Measurements from ENCODE around the gene COX7A2.

Gene COX7A2

DNA sequence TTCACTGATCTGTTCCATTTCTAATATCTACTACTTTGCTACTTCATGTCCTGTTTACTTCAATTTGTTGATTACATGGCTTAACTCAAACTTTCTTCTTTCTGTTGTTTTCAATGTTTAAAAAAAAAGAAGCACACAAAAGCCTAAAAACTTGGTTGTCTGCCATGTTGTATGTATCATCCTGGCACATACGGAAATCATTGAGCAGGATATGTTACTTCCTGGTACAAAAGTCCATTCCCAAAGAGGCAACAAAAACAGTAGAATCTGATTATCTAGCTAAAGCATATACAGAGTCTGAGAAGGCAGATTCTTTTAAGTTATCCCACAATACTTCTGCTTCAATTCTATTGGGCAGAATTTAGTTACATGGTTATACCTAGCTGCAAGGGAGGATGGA, 23.2 kb downstream of the COX7A2 start:
- DNase-seq (ENCODE audit: low spot score), result no peak

DNA sequence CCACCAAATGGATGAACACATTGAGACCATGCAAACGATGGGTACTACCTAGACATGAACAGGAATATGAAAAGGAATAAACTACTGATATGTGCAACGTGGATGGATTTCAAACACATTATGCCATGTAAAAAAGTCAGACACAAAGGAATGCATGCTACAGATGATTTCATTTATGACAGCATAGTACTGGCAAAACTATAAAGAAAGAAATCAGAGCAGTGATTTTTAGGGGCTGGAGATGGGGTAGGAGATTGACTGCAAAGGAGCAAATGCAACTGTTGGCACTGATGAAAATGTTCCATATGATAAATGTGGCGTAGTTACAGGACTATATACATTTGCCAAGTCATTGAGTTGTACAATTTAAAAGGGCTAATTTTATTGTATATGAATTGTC, 24.3 kb downstream of the COX7A2 start:
- no peak for DNase-seq (ENCODE audit: low spot score)

DNA sequence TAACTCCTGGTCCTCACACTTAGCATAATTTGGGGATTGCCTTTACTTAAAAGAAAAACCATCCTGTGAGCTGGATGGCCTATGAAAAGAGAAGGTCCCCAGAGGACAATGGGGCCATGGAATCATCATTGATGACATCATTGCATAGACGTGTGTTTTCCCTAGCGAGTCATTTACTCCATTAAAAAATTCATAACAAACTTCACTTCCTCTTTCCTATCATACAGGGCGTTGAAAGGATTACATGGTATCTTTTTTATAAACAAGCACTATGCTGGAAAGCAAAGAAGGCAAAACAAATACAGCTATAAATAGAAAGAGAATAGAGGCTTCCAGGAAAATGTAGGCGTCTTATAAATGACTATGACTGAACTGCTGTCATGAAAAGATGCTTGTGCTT, 26.4 kb downstream of the COX7A2 start:
- no peak for DNase-seq (ENCODE audit: low spot score)

DNA sequence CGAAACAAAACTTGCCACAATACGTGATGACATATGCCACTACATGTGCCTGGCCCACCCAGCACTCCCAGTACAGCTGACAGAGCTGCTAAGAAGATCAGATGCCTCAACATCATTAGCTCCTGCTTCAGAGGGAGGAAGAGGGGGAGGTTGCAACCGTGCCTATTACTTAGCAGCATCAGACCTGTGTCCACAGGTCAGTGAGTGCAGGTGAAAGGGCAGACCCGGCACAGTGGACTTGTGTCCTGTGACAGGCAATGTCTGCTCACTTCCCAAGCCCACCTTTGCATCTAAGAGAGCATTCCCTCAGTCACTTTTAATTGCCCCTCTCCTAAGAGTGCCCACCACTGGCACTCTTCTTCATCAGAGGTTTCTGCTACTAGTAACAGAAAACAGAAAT, 28.3 kb downstream of the COX7A2 start:
- no peak for DNase-seq (ENCODE audit: low spot score)

DNA sequence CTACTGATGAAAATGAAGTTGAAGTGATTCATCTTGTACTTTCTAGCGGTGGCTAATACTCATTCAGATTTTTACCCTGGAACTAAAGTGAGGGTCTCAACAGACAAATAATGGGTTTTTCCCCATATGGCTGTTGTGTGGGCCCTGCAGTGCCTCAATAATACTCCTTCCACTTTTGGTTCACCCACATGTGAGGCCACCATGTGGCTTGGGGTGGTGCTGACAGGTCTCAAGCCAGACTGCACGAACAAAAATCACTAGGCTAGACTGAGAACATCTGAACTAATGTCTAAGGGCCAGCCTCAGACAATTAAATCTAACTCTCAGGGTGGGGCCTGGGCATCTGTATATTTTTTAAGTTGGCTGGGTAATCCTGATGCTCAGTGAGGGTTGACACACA, 29.9 kb downstream of the COX7A2 start:
- peak; percentile 37 for DNase-seq (ENCODE audit: low spot score)

DNA sequence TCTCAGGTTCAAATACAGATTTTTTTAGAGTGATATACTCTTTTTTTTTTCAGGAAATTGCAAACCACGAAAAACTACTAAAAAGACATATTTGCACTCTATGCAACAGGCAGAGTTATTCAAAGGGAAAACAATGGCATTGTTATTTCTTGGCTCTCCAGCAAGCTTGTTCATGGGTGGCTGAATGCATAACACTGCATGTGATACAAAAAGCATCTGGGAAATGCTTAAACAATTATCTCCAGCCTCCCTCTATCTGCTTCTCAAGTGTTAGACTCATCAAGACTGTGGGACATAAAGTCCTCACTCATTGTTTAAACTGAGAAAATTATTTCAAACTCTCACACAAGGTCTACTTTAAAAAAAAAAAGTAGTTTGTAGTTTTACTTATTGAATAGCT, 30.5 kb downstream of the COX7A2 start:
- DNase-seq (ENCODE audit: low spot score), result no peak

DNA sequence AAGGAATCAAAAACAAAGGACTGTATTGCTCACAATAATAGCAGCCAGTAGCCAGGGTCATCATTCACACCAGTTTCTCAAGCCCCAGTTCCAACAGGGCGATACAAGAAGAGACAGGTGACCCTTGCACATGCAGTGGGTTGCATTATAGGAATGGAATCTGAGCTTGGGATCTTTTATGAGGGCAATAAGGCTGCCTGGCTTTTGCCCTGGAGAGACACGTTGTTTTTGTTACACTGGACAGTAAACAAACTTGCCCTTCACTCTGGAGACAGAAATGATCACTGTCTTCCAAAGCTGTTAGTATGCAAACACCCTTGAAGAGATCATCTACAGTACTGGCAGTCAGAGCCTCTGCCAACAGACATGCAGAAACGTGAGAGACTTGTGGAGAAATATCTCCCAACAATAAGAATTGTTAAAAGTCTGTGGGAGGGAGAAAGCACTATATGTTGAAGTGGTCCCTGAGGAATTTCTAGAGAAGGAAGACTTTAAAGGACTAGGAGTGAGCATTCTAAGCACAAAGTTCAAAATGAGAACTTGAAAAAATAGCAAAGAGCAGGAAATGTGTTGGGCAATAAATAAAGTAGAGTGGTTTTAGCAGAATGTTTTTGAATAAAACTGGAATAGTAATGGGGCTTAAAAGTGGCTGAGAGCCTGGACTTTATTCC, 31.5 kb downstream of the COX7A2 start:
- DNase-seq (ENCODE audit: low spot score), result no peak

DNA sequence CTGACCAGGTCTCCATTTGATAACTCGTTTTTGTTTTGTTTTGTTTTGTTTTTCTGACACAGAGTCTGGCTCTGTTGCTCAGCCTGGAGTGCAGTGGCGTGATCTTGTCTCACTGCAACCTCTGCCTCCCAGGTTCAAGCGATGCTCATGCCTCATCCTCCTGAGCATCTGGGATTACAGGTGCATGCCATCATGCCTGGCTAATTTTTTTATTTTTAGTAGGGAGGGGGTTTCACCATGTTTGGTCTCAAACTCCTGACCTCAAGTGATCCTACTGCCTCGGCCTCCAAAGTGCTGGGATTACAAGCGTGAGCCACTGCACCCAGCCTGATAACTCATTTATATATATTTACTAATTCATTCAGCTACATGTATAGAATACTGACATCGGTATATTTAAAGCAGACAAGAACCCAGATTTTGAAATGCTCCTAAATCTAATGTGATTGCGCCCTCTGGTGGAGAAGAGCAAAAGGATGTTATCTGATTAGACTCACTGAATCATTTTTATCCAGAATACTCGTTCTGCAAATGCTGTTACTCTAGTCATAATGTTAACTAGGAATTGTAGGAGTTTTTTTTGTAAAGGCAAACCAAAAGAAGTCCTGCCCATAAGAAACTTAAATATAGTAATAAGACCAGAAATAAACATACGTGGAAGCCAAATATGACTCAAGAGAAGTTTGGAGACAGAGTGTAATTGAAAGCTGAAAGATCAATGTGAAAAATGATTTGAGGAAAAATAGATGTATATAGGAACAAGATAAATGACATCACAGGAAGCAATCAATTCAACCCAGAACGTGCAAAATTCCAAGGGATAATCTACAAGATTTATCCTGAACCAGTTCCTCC, 32.5 kb downstream of the COX7A2 start:
- DNase-seq (ENCODE audit: low spot score), result peak; percentile 83

DNA sequence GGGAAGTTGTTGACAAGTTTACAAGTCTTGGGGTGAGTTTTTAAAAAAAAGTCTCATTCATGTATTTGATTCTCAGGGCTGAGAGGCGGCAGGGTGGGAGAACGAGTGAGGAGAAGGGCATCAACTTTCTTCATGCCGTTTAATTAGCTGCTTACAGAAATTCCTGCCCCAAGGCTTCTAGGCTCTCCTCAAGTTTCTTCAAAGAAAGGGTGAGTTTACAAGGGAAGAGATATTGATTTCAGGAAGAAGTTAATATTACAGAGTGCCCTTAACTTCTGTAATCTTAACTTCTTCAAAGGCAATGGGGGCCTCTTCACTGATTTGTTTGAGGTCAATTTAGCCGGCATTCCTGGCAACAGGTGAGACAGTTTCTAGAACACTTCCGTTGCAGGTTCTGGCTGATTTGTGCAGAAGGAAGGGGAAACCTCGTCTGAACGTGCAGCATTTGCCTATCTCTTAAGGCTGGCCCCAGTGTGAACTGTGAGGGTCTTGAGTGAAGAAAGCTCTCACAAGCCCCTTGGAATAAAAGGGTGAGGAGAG, 34.3 kb downstream of the COX7A2 start:
- DNase-seq (ENCODE audit: low spot score), result peak; percentile 4

DNA sequence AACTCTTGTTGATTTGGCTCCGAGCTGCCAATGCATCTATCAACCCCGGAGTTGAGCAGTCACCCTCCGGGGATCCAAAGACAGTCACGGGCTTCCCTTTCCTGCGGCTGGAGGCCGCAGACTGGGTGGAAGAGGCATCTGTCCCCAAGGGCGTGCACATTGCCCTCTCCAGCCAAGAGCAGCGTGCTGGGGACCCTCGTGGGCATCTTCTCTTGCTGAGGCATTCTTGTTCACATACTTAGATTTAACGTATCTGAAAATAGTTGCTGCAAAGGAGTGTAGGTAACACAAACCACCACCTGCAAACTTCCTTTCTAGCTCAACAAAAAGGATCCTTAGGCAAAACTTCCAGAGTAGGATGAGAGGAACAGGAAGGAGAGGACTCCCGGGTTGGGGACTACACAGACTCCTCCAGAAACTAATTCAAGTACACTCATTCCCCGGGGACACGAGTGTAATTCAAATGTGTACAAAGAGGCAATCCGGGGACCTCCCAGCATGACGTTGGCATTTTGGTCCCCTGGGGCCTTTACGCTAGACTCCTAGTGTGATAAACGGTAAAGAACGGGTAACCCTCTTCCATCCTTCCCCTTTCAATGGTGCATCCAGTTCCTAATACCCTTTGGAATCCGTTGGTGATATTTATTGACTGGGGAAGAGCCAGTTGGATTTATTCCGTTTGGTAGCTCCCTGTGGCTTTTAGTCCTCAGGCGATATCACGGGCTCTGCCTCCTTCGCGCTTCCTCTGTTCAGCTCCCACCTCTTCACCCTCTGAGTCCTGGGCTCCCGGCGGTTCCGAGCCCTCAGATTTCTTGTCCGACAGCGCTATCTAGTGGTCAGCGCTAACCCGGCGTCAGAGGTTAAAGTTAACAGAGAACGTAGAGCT, 35.1 kb downstream of the COX7A2 start:
- DNase-seq (ENCODE audit: low spot score), result peak; percentile 90

DNA sequence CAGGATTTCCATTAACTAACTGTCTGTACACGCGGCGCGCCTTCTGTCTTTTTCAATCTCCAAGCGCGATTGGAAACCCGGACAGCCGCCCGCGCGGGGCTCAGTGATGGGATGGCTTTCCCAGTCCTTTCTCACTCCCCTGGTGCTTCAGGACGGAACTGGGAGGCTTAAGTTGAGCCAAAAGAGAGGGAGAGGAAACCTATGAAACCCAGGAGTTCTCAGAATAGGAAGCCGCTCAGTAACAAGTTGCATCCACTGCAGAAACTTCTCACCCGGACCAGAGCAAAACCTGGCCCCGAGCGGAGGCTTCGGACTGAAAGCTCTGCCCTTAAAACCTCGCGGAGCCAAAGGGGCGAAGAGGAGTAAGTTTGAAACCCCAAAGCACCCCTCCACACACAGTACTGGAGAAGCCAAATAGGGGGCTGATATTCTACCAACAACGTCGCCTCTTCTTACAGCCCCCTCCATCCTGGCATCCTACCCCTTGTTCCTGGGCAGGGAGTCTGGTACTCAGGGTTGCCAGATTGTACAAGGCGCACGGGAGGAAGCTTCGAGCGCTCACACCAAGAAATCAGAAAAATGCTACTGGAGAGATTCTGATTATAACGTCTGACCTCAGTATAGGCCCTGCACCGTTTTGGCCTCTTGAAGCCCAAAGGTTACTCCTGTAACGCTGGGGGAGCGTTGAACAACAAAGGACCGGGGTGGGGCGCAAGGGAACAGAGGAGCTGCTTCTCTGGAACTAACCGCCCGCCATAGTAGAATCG, 36.8 kb downstream of the COX7A2 start:
- no peak for DNase-seq (ENCODE audit: low spot score)

DNA sequence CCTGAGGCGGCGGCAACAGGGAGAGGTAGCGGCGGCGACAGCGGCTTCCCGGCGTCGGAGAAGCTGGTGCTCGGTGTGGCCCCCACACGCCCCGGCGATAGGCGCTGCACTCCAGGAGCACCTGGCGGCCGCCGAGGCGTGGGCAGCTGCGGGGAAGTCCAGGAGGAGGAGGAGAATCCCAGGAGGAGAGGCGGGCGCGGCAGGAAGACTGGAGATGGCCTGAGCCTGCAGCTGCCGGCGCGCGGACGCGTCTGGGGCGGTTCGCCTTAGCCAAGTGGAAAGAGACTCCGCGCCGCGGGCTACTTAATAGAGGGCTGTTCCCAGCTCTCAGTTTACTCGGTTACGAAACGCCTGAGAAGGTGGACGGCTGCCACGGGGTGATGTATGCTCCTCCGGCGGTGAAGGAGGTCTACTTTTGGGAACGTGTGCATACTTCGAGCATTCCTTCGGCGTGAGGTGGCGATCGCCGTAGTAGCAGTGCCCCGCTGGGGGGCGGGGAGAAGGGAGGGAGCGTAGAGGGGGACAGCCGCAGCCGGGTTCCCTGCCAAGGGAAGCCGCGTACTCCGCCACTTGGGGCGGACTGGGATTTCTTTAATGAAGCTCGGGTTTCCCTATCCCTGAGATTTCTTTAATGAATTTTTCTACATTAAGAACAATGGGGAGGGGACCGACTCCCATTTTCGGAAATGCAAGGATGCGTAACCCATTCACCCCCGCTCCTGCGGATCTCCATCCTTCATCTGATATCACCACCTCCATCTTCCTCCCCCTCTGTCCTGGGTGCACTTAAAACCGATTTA, 37.6 kb downstream of the COX7A2 start, which contains the start of gene COL12A1:
Gene COL12A1 (minus strand): TSS at position 278 of the 800 bp plus-strand sequence. CDS start 3,261 bp downstream, outside the sequence.
- no peak for DNase-seq (ENCODE audit: low spot score)

DNA sequence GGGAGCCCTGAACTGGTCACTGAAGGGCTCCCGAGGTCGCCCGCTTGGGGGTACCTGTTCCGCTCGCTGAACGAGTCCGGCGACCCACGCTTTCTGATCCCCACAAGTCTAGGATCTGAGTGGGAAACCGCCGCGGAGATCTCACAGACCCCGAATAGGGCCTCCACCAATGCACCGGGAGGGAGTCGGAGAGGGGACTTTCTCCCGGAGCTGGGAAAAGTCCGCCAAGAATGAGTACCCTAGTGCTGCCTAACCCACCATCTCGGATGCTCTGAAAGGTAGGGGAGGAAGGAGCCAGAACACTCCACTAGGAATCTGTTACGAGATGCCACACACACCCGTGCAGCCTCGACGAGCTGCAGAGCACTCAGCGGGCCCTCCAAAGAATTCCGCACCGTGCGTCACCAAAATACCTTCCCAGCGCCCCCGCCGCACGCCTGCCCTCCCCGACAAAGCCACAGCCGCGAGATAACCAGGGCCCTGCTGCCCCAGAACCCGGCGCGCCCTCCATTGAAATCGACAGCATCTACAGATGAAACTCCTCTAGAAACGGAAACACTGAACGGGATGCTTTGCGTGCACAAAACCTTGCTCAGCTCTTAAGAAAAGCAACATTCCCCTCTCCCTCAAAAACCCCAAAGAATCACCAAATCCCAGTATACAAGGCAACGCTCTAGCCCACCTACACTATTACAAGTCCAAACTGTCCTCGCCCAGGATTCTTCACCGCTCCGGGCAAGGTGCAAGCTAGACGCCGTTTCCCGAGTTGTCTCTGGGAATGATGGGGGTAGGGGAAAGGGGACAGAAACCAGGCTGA, 38.4 kb downstream of the COX7A2 start:
- no peak for DNase-seq (ENCODE audit: low spot score)

DNA sequence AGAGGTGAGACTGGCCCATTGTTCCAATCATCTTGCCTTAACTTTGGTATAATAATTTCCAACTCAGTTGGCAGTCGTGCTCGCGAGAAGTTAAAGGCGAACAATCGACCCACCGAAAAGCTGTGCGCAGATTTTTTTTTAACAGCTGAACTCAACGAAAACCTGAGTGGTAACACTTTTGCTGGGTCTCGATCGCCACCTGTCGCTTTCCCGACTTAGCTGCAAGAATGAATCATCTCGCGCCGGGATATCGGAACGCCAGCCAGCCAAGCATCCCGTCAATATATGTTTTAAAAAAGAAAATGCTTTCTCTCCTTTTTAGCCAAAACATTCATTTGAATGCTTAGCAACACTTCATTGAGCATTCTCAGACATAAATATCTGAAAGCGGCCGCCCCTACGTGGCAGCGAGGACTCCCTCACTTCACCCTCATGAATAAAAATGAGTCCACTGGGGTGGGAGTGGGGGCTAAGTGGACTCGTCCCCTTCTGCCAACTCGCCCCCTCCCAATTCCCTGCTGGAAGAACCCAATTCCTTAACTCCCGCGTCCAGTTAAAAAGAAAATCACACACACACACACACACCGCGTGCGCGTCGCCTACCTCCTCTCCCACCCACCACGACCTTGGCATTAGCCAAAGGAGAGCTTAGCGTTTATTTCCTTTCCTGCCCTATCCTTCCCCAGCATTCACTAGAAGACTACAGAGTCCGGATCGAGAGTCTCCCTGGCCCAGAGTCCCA, 39.2 kb downstream of the COX7A2 start:
- no peak for DNase-seq (ENCODE audit: low spot score)

DNA sequence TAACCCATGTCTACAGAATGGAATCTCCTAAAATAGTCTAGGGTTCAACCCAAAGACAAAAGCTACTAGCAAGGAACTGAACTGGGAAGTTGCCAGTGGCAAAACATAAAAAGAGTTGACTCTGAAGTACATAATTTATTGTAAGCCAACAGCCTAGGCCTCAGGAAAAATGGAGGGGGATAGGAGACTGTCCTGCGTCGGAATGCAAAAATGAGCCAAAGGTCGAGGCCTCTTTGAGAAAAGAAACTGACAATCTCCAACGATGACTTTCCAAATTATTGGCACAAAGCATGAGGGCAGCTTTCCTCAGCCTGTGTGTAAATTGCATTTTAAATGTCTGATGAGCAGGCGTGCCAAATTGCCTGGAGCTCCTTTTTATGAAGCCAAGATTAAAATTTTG, 39.9 kb downstream of the COX7A2 start:
- no peak for DNase-seq (ENCODE audit: low spot score)

DNA sequence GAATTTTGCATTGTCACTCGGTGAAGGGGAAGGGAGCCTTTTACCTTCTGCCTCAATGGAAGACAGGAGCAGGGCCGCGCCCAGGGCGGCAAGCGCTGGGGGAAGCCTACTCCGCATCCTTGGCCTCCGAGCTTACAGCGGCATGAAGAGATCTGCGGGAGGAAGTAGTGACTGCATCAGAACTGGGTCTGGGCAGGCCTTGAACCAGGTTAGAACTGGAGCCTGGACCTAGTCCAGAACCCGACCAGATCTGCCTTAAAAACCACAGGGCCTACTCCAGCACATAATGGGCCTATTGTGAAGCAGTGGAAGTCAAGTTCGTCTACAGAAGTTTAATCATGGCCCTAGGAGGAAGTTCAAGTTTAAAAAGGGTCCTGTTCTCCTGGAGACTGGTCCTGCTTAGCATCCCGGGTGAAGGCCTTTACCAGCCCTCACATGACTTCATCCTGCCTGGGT, 40.9 kb downstream of the COX7A2 start:
- DNase-seq (ENCODE audit: low spot score), result no peak

DNA sequence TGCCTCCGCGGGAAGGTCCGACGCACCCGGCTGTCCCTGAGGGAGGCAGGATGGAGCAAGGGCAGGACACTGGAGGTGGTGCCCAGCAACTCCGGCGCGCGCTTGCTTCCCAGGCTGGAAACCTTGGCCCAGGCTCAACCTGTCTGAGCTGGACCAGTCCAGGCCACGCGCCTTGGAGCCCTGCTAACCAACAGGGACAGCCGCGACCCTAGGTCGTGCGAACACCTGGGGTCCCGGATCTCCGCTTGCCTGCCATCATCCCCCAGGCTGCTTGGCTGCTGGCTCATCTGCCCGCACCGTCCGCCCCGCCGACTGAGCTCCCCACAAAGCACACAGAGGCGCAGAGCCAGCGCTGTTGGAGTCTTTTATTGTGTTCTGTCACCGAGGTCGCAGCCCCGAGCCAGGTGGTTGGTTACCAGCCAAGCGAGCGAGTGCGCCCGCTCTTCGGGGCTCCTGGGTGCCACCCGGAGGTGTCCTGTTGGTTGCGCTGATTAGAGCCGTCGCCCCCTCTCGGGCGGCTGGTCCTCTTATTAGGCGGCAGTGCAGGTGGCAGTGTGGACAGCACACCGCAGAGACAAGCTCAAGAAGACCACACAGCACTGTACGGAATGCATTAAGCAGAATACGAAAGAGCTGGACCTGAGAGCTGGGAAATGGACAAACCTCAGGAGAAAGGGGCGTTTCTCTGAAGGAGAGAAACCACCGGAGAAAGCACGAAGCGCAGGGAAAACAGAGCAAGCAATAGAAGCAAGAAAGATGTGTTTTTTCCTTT, 41.5 kb downstream of the COX7A2 start:
- no peak for DNase-seq (ENCODE audit: low spot score)

DNA sequence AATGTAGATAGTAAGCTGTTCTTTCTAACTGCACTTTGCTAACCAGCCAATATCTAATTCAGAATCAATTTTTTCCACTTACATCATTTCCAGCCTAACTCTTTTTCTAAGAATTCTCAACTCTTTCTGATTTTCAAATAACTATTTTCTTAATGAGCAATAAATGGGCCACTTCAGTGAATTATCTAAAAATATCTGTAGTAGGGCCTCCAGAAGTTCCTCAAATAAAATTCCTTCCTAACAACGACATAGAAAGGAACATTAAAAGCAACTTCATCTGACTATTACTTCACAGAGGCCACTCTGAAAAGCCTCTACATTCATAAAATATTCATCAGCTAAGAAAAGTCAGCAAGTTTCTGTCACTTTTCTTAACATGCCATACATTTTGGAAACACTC, 42.6 kb downstream of the COX7A2 start:
- DNase-seq (ENCODE audit: low spot score), result no peak
